HepG2 (cell line): Measurements from ENCODE around the gene SMIM38. TPM values are rescaled to one million over a fixed set of nuclear protein-coding genes. Genes with fewer than 3 reads are reported as not detected.
A peak's percentile ranks its signal among the peaks of the same experiment; 100 is the strongest.

Experiments used
- ATAC-seq: fragments of 200-7000 bp; cut with Tn5 transposase; 3 replicates; pipeline ENCODE4 v1.9.1; 2020; ENCODE audit warnings: mild to moderate bottlenecking, moderate library complexity
- BruUV-seq: library from RNA; stranded (reverse); fragments of 400-500 nt; replicated peaks from 2 replicates; lab custom pipeline; 2021; lab: Mats Ljungman, UMichigan
- CTCF ChIA-PET: fragments of 300-600 bp; formaldehyde crosslinking; extraction: SDS; loops from one replicate; lab custom pipeline; 2021; ENCODE audit warnings: low total read pairs, inconsistent platforms, low intra/inter-chr PET ratio; lab: Yijun Ruan, JAX
- POLR2A ChIA-PET: fragments of 350-600 bp; sonication (Branson Sonifier 250); formaldehyde crosslinking; loops from one replicate; lab custom pipeline; 2020; ENCODE audit warnings: antibody characterized with exemption, inconsistent platforms; lab: Yijun Ruan, JAX
- DNase-seq: peaks from one replicate; pipeline ENCODE4 v3.0.0-alpha.2; 2015; ENCODE audit warnings: low spot score
- FAIRE-seq: peaks from 3 replicates; lab custom pipeline; 2011; peaks lifted over from hg19 to GRCh38; lab: Jason Lieb, UNC
- H2AFZ ChIP-seq: one replicate; pipeline ENCODE4 v1.6.1; 2011; ENCODE audit warnings: low read length, inconsistent platforms
- H3K27ac ChIP-seq: fragments of 300-600 bp; 3 replicates; pipeline ENCODE4 v1.8.0; 2011; ENCODE audit warnings: mixed run types, mild to moderate bottlenecking, mixed read lengths, low read length, inconsistent platforms; ENCODE audit not compliant: insufficient read depth; ENCODE audit errors: extremely low read length
- H3K27me3 ChIP-seq, 2 experiments: fragments of 200-600 bp in 1 of 2; 2 replicates in 1 of 2; 3 replicates in 1 of 2; pipeline versions ENCODE4 v1.6.0 to v1.8.0; 2011; ENCODE audit warnings: low read length in 2 of 2, mild to moderate bottlenecking in 2 of 2, moderate library complexity in 2 of 2, inconsistent platforms in 1 of 2; ENCODE audit not compliant: insufficient read depth in 2 of 2, control insufficient read depth in 1 of 2
- H3K36me3 ChIP-seq, 2 experiments: fragments of 200-600 bp in 1 of 2; replicated peaks in 1 of 2; 2 replicates in 1 of 2; 3 replicates in 1 of 2; pipeline versions ENCODE4 v1.5.1 to v1.8.0; 2011; ENCODE audit warnings: low read length in 2 of 2, inconsistent platforms in 1 of 2; ENCODE audit not compliant: insufficient read depth in 2 of 2, control insufficient read depth in 1 of 2
- H3K4me1 ChIP-seq: 2 replicates; pipeline ENCODE4 v1.5.1; 2012; ENCODE audit warnings: low read length, inconsistent platforms; ENCODE audit not compliant: insufficient read depth
- H3K4me2 ChIP-seq: 2 replicates; pipeline ENCODE4 v1.6.0; 2011; ENCODE audit warnings: low read depth, low read length, inconsistent platforms
- H3K4me3 ChIP-seq, 3 experiments: fragments of 200-600 bp in 1 of 3; sonication (generic), shearing (Covaris generic) in 1 of 3; replicated peaks in 1 of 3; 2 replicates each; pipeline ENCODE4 v1.5.1; 2011 to 2016; ENCODE audit warnings: low read length in 3 of 3, inconsistent platforms in 2 of 3, low read depth in 2 of 3, mild to moderate bottlenecking in 2 of 3, control low read depth in 1 of 3, mixed read lengths in 1 of 3; ENCODE audit not compliant: insufficient read depth in 1 of 3
- H3K79me2 ChIP-seq: one replicate; pipeline ENCODE4 v1.6.1; 2011; ENCODE audit warnings: low read length, inconsistent platforms; ENCODE audit not compliant: insufficient read depth
- H3K9ac ChIP-seq: 2 replicates; pipeline ENCODE4 v1.6.0; 2011; ENCODE audit warnings: mild to moderate bottlenecking, low read depth, low read length, inconsistent platforms; ENCODE audit not compliant: insufficient read depth
- H3K9me3 ChIP-seq: 2 replicates; pipeline ENCODE4 v1.5.1; 2012; ENCODE audit warnings: mild to moderate bottlenecking, low read length
- H4K20me1 ChIP-seq: 2 replicates; pipeline ENCODE4 v1.6.0; 2011; ENCODE audit warnings: inconsistent platforms, mild to moderate bottlenecking, low read length, moderate library complexity; ENCODE audit not compliant: insufficient read depth
- ARID4A ChIP-seq: sonication (generic); formaldehyde crosslinking; IDR thresholded peaks from 2 replicates; pipeline ENCODE4 v1.5.0; 2020; ENCODE audit warnings: mild to moderate bottlenecking, missing genetic modification reagents, borderline replicate concordance
- MLXIP ChIP-seq: sonication (generic); formaldehyde crosslinking; IDR thresholded peaks from 2 replicates; pipeline ENCODE4 v1.9.0; 2021; ENCODE audit warnings: missing genetic modification reagents, borderline replicate concordance
- NFRKB ChIP-seq: fragments of 450-650 bp; IDR thresholded peaks from 2 replicates; pipeline ENCODE4 v1.6.1; 2017
- RAD51 ChIP-seq: fragments of 450-650 bp; IDR thresholded peaks from 2 replicates; pipeline ENCODE4 v1.6.1; 2016; ENCODE audit warnings: borderline replicate concordance
- USF2 ChIP-seq, 2 experiments: sonication (generic) in 1 of 2; formaldehyde crosslinking in 1 of 2; IDR thresholded peaks; 2 replicates each; pipeline versions ENCODE4 v1.5.1 to v1.6.1; 2011 to 2020; ENCODE audit warnings: borderline replicate concordance in 1 of 2, low read depth in 1 of 2, low read length in 1 of 2, mild to moderate bottlenecking in 1 of 2, missing genetic modification reagents in 1 of 2, moderate library complexity in 1 of 2
- ZNF879 ChIP-seq: sonication (generic); formaldehyde crosslinking; IDR thresholded peaks from 2 replicates; pipeline ENCODE4 v1.8.1; 2023; ENCODE audit warnings: missing genetic modification reagents
- WGBS: methylation state at CpG from one replicate; pipeline ENCODE4 v1.1.6; 2017; ENCODE audit warnings: low lambda C conversion rate; 5-methylcytosine and 5-hydroxymethylcytosine counted together
- in situ Hi-C: cut with HindIII; loops from 2 replicates; pipeline ENCODE4 v1.10.0; 2017; ENCODE audit warnings: low pct_unique_long_range_greater_than_20kb; ENCODE audit not compliant: extremely low pct_ligation_motif_present
- intact Hi-C: fragments of 100-400 bp; cut with micrococcal nuclease; formaldehyde crosslinking; loops from one replicate; pipeline ENCODE4 v1.10.0; 2022; ENCODE audit not compliant: unreplicated experiment
- polyA plus RNA-seq, 8 experiments: library from polyadenylated mRNA; depleted of rRNA in 3 of 8; stranded (reverse) in 7 of 8; unstranded in 1 of 8; fragments of >200 nt; fragmentation: Illumina TruSeq in 4 of 8; extraction: Trizol in 4 of 8; gene quantifications; 2 replicates each; pipeline versions ENCODE4 v1.2.1 to v1.2.3, GENCODE V29; 2011 to 2016; ENCODE audit warnings: low read depth in 4 of 8, missing spikeins in 1 of 8, mixed read lengths in 1 of 8; ENCODE audit not compliant: insufficient read depth in 1 of 8
- total RNA-seq, 5 experiments: library from RNA; depleted of rRNA; stranded (reverse); fragments of >200 nt; fragmentation: Illumina TruSeq; extraction: Trizol; gene quantifications; 2 replicates each; pipeline ENCODE4 v1.2.3, GENCODE V29; 2016; ENCODE audit warnings: low read depth in 1 of 5

The SMIM38 gene
- total and polyA plus RNA-seq, 2 of the 13 experiments (the other 11 are each of a cell fraction or from before 2014, with no cell fraction given), result 0.30 to 0.40 TPM

- H3K27me3 ChIP-seq, result peaks cover 0 to 5% of the 10 kb centered on the region in 2 experiments; a peak in 1 of 5 replicates
- H3K36me3 ChIP-seq, result no peaks in the 10 kb centered on the region
- CTCF ChIA-PET, result no interaction called here
- 43% methylated on average over 2 of the region's 2 CpGs for WGBS
- peaks cover 3% of the 10 kb centered on the region; the same call in 1 of the 2 replicates for H3K9me3 ChIP-seq
- no peak overlapping the region for H3K9ac ChIP-seq
- no peak overlapping the region for H3K4me3 ChIP-seq
- H3K4me2 ChIP-seq, result no peak overlapping the region
- POLR2A ChIA-PET, result interaction anchor here (1.5 kb wide), 1 partner anchor 15 kb away, joined by 4 read pairs; no protein-coding TSS in a partner anchor
- intact Hi-C loops, result no loop called here
- H3K4me1 ChIP-seq, result peaks cover 13% of the 10 kb centered on the region
- FAIRE-seq (no peak), DNase-seq (no peak), ATAC-seq (no peak)
- BruUV-seq, result no TSS peak
- H3K79me2 ChIP-seq, result no peaks in the 10 kb centered on the region
- in situ Hi-C loops, result no loop called here
- no peak for TF ChIP-seq MLXIP (CRISPR knock-in tag)
- peak; percentile 48; the same call in 1 of the 2 replicates for TF ChIP-seq RAD51
- peak; percentile 31; the same call in 1 of the 2 replicates for TF ChIP-seq USF2 (IDR thresholded peaks at IDR 0.05; ENCODE audit: low read depth, low read length)
- no peak for TF ChIP-seq USF2 (CRISPR knock-in tag; IDR thresholded peaks at IDR 0.05; ENCODE audit: borderline replicate concordance)
- no peak for TF ChIP-seq ARID4A (CRISPR knock-in tag)
- TF ChIP-seq ZNF879 (CRISPR knock-in tag), result no peak
- TF ChIP-seq NFRKB, result no peak
- no peaks in the 10 kb centered on the region for H4K20me1 ChIP-seq
- no peak overlapping the region for H2AFZ ChIP-seq
- H3K27ac ChIP-seq, result no peak overlapping the region
Observed at GRCh38 chr11:69142895-69143294, 12.8 kb upstream of the SMIM38 start.
